Measurements from ENCODE around the gene C11orf87. TPM values are rescaled to one million over a fixed set of nuclear protein-coding genes. Genes with fewer than 3 reads are reported as not detected.

The C11orf87 gene
- total RNA-seq, 4 donors from 2014 or later, result not detected

GRCh38 chr11:109388982-109389381 lies 33.0 kb upstream of the C11orf87 start:
- TF ChIP-seq CTCF (IDR thresholded peaks at IDR 0.05; ENCODE audit: low read depth), result no peak

- TF ChIP-seq CTCF (IDR thresholded peaks at IDR 0.05; ENCODE audit: low read depth), result no peak
These were observed 31.2 kb upstream of the C11orf87 start for GRCh38 chr11:109390752-109391151.

GRCh38 chr11:109401545-109401944 lies 20.4 kb upstream of the C11orf87 start:
- TF ChIP-seq CTCF (IDR thresholded peaks at IDR 0.05; ENCODE audit: low read depth), result no peak

- no peak for TF ChIP-seq CTCF (IDR thresholded peaks at IDR 0.05; ENCODE audit: low read depth)
These were observed 16.3 kb upstream of the C11orf87 start for GRCh38 chr11:109405671-109406070.

GRCh38 chr11:109416601-109417000 lies 5.4 kb upstream of the C11orf87 start:
- TF ChIP-seq CTCF (IDR thresholded peaks at IDR 0.05; ENCODE audit: low read depth), result no peak

- TF ChIP-seq CTCF (IDR thresholded peaks at IDR 0.05; ENCODE audit: low read depth), result no peak
These were observed 978 bp downstream of the C11orf87 start for GRCh38 chr11:109422870-109423465.

- TF ChIP-seq CTCF (IDR thresholded peaks at IDR 0.05; ENCODE audit: low read depth), result no peak
These were observed 1.6 kb downstream of the C11orf87 start for GRCh38 chr11:109423466-109424190.
